Activated T-helper 1 cell treated with anti-CD3 and anti-CD28 coated beads, Interleukin-2, amount 50 U/mL, for 16 hours (primary cell): ENCODE data around the gene GATAD1.
"Not testable (repeated sequence)": the region's sequence is repeated elsewhere in the genome, so short reads cannot be mapped to it uniquely, and the experiment has no call there.

ENCODE experiments used
- DNase-seq, 2 donors: peaks; one replicate each; pipeline ENCODE4 v3.0.0-alpha.2; 2020; ENCODE audit warnings: low read depth in 1 of 2, low spot score in 1 of 2

The GATAD1 gene, protein sequence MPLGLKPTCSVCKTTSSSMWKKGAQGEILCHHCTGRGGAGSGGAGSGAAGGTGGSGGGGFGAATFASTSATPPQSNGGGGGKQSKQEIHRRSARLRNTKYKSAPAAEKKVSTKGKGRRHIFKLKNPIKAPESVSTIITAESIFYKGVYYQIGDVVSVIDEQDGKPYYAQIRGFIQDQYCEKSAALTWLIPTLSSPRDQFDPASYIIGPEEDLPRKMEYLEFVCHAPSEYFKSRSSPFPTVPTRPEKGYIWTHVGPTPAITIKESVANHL

DNA sequence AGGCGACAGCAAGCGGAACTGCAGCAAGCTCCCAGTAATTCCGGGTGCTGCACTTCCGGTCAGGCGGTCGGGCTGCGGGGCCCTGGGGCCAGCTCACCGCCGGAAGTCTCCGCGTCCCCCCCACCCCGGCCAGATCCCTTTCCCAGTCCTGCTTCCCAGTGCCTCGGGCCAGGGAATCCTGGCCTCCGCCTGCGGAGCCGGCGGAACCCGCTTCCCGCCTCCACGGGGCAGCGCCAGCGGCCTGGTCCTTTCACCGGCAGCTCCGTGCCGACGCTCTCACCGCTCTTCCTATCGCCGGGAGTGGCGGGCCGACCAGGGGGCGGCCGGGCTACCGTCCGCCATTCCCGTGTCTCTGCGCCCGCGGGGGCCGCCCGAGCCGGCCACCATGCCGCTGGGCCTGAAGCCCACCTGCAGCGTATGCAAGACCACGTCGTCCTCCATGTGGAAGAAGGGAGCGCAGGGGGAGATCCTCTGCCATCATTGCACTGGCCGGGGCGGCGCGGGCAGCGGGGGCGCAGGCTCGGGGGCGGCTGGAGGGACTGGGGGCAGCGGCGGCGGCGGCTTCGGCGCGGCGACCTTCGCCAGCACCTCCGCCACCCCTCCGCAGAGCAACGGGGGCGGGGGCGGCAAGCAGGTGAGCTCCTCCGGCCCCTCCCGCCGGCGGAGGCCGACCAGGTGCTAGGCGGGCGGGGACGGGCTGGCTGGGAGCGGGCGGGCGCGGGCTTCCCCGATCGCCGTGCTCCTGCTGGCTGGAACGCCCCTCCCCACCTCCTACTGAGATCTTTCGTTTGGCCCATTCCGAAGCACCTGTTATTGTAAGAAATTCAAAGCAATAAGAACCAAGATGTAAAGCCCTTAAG lies at the start of gene GATAD1:
Gene GATAD1, plus strand, starts transcription at position 138 of the 860 bp plus-strand sequence. Its CDS starts 248 bp downstream, at position 386.
- peak; percentile 42 to 71 for DNase-seq

DNA sequence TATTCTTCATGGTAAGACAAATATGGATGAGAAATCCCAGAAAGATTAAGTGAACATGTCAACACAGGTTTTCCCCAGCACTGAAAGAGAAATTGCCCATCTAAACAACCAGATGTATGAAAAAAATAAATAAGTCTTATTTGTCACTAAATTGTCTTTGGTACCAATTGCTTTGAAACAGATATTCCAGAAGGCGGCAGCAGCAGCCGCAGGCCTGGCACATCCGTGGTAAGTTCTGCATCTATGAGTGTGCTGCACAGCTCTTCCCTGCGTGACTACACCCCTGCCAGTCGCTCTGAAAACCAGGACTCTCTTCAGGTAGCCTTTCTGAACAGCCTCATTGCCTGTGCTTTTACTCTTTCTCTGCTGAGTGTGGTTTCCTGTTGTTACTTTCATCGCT lies 49.7 kb upstream of the GATAD1 start:
- DNase-seq = no peak

DNA sequence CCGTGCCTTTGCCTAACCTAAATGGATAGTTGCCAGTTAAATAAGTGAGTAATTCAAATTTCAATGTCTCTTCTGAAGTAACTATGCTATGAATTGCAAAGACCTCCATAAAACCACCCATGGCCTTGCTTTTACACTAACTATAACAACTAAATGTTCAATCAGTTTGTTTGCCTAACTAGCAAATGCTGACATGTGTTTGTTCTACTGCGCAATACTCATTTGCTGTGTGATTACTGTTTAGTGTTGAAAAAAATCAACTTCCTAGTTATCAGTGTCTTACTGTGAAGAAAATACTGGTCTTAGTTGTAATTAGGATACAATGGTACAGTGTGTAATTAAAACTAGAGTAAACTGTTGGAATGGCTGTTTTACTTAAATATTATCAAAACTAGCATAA lies 47.3 kb upstream of the GATAD1 start:
- no peak for DNase-seq

DNA sequence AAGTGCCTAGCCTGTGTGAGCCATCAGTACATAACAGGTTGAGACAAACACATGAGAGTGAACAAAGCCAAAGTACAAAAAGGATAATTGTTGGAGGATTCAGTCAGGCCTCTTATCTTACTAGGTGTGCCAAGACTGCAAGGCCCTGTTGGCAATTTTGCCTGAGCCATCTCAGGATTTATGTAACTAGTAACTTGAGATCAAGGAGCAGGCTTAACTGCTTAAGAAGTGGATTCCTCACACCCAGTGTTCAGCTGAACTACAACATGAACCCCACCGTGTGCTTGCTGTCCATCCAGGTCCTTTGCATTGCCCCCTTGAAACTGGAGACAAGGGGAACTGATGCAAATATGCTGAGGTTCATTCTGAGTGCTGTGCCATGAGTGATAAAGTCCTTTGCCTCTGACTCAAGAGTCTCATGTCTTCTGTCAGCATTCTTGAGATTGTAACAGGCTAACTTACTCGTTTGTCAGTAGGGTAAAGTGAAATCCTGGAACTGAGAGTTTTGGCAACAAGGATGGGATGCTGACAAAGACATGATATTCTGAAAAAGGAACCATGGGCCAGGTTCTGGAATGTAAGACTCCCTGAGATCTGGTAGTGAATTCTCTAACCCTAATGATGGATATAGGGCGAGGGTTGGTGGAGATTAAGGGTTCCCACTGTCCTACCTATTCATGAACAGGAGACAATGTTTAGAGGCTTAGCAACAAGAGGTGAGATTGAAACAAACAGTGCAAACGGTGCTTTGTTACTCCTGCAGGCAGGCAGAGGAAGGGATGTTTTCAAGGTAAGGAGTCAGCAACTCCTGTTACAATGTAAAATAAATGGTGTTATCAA lies 44.1 kb upstream of the GATAD1 start:
- DNase-seq = no peak

DNA sequence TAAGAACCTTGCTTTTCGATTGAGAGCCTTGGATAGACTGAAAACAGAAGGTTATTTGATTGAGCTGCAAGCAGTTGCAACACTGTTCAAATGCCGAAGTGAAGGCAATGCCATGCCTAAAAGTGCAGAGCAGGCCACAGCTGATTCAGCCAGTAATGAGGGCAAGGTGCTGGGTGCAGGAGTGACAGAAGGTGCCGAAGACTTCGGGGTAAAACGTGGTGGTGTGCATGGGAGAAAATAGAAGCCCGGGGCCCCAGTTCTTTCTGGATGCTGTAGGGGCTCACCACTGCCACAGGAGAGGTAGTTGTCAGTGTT lies 43.6 kb upstream of the GATAD1 start:
- DNase-seq = no peak

DNA sequence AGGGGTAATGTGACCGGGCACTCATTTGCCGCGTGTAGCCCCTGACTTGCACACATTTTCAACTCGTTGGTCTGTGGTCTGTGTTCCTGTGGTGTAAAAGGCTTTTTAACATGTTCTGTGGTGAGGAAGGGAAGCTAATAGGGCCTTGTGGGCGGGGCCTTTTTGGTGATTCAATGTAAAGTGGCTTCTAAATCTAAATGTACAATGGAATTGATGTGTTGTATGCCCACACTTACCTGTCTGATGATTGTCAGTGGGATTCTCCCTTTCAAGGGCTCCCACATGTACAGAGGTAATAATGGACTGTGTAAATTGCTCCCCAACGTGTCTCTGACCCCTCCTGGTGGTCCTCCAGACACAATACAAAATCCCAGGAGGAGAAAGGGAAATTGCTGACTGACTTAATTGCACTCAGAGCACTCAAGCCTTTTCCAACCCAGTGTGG lies 43.1 kb upstream of the GATAD1 start:
- DNase-seq = no peak

DNA sequence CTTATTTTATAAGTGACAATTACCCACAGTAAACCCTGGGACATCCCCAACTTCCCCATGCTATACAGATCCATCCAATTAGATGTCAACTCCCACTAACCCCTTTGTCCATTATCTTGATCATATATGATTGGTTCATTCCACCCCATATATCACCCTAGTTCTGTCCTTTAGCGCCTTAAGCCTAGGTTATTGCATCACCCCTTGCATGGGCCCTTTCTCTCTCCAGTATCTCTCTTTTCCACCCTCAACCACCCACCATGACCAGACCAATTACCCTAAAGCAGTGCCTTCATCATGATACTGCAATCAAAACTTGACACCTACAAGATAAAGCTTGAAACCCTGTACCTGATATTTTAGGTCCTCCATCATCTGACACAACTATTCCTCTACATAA lies 37.9 kb upstream of the GATAD1 start:
- no peak for DNase-seq

DNA sequence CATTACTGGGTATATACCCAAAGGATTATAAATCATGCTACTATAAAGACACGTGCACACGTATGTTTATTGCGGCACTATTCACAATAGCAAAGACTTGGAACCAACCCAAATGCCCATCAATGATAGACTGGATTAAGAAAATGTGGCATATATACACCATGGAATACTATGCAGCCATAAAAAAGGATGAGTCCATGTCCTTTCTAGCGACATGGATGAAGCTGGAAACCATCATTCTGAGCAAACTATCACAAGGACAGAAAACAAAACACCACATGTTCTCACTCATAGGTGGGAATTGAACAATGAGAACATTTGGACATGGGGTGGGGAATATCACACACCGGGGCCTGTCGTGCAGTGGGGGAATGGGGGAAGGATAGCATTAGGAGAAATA lies 37.1 kb upstream of the GATAD1 start:
- not testable (repeated sequence) for DNase-seq

DNA sequence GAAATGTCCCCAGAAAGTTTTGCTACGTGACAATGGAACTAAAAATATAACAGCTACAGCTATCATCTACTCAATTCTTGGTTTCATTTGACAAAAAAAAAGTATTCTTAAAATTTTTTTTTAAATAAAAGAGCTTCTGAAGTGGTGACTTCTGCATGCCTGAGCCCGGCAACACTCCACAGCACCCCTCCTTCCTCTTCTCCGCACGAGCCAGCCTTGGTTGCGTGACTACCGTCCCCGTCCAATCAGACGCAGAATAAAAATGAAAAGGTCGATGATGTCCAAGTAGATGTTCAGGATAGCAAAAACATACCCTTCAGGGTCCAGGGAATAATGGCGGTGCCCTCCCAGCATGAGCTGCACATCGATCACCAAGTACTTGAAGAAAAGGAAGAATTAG lies 34.5 kb upstream of the GATAD1 start:
- no peak for DNase-seq

DNA sequence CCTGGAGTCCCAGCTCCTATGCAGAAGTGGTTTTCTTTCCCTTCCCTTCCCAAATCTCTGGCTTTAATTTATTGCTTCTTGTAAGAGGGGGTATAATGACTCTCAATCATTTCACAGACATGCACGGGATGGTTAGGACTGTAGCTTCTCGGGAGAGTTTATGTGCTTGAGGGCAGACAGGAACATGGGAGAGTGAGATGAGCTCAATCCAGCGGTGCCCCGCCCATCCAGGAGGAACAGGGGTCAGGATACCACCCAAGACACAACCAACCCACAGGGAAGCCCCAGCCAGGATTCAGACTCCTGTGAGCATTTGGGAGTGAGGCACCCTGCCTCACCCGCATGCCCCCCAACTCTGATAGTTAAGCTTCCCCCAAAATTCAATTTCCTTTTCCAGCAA lies 33.7 kb upstream of the GATAD1 start:
- DNase-seq = no peak

DNA sequence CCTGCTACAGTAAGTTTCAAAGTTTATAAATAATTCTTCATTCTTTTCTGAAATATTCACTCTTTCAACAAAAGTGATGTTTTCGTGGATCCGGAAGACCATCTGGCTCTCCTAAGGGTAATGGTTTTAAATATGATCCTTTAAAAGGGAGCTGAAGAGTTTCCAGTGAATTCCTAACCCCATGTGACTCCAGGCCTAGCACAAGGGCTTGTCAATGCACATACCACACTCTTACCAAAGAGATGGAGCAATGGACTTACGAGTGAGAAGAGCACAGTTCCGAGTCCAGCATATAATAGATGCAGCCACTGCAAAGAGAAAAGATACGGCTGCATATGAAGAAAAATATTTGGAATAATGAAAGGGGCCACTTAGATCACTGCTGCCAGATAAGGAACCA lies 32.1 kb upstream of the GATAD1 start:
- no peak for DNase-seq

DNA sequence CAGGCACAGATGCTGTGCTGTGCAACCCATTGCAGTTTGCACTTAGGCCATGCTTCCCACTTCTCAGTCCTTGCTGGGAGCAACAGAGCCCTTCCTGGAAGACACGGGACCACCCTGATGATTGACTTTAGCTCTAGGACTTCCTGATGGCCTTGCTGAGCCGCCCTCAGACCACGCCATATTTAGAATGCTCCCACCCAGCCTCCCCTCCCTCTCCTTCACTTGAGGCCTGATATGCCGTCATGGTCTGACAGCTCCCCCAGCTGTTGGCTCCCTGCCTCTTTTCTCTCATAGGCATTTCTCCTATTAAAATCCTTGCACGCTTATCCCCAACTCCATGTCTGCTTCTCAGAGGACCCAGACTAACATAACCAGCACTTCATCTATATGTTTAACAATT lies 29.4 kb upstream of the GATAD1 start:
- no peak for DNase-seq

DNA sequence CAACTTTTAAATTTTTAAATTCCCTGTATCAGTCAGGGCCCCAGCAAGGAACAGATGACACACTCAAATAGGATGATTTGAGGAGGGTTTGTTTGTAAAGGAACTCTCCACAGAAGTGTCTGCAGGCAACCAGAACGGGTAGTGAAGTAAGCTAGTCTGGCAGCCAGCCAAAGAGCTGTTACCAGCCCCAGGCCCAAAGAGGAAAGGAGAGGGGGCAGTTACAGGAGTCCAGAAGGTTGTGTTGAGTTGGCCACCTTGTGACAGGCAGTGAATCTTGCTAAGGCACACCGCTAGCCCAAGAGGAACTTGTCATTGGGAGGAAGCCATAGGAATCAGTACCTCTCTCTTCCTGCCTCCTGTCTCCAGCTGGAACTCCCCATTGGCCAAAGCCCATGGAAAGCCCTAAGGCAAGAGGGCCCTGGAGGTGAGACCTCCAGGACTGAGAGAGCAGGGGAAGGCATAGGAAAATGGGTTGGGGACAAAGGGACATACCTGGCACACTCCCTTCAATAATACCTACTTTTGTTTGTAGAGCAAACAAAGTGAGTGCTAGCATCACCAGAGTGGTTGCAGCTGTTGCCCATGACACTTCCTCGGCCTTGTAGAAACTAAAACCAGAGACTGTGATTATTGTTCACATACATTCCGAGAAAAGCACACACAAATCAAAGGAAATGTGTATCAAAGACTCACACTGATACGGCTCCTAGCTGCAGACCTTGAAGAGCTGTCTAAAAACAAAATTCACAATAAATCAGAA lies 25.4 kb upstream of the GATAD1 start:
- no peak for DNase-seq

DNA sequence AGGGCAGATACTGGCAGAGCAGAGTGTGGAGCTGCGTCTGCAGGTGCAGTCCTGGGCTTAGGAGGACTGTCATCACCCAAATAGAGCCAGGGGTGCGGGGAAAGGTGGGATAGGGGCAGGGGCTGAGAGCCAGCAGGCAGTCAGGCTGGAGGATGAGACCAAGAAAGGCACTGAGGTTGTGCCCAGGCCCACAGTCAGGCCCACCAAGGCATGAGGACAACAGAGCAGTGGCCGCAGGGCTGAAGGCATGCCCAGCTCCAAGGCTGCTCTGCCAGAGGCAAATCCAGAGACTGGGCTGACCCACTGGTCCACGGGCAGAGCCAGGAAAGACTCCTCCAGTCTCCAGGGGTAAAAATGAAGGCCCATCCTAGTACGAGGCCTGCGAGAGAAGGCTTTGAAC lies 24.4 kb upstream of the GATAD1 start:
- DNase-seq = no peak

DNA sequence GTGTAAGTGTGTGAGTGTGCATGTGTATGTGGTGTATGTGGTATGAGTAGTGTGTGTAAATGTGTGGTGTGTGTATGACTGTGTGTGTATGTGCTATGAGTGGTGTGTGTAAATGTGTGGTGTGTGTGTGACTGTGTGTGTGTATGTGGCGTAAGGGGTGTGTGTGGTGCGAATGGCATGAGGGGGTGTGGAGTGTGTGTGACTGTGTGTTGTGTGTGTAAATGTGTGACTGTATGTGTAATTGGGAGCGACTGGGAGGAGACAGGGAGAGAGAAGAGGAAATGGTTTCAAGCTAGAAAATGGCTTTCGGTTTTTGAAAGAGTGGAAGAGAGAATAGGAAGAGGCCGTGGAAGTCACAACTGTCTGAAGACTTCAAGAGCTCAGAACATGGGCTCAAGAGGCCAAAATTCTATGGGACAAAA lies 23.6 kb upstream of the GATAD1 start:
- DNase-seq = no peak

DNA sequence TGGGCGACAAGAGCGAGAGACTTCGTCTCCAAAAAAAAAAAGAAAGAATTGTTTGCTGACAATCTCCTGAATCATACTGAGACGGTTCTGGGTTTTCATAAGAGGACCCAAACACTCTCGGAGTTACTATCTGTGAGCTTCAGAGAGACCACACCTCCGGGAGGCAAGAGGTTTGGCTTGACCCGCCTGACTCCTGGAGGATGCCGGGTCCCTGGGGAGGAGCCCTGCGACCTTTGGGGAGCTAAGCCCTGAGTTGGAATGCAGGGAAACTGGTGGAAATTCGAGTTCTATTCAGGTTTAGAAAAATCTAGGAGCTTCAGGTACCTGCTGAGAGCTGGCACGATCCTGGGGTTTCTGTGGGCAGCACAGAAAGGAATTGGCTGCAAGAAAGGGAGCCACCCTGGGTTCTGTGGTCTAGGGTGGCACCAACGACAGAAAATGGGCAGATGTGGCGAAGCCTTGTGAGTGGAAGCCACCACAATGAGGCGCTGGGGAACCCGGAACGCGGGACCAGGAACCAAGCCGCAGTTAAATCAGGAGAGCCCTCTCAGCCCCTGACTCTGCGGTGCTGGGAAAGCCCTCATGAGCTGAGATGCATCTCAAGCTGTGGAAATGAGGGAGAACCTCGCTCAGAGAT lies 21.9 kb upstream of the GATAD1 start:
- DNase-seq = no peak

DNA sequence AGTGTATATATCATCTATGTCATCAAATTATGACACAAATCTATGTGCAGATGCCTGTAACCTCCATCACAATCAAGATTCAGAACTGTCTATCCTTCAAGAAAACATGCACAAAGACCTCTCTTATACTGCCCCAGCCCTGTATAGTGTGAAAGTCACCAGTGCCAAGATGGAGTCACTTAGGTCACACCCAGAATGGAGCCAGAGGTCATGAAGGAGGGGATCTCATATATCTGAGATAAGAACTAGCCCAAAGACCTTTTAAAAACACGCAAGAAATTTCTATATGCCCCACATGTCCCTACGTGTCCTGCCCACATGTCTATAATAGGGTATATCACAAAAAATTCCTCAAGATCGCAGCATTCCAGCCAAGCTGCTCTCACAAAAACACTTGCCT lies 20.1 kb upstream of the GATAD1 start:
- DNase-seq = no peak

DNA sequence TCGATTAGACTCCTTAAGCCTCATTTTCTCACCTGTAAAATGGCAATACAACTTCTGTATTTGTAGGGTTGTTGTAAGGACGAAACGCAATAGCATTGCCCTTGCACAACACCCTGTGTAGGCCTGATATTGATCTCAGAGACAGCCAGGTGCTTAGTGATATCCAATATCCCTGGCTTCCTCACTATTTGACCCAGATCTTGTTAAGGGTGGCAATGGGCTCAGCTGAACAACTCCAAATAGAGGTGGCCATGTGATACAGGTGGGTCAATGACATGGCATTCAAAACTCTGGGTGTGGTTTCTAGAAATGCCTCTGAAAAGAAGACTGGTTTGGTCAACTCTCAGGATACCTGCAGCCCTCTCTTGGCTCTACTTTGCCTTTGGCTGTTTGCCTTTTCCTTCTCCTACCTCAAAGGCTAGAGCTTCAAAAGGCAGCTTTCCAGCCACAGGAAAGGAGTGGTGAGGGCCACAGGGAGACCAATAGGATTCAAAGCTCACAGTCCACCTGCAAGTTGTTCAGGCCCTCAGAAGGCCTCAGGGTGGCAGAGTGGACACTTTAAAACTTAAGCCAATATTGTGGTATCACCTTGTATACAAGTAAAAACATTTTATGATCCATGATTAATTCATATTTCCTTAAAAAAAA lies 14.9 kb upstream of the GATAD1 start:
- no peak for DNase-seq

DNA sequence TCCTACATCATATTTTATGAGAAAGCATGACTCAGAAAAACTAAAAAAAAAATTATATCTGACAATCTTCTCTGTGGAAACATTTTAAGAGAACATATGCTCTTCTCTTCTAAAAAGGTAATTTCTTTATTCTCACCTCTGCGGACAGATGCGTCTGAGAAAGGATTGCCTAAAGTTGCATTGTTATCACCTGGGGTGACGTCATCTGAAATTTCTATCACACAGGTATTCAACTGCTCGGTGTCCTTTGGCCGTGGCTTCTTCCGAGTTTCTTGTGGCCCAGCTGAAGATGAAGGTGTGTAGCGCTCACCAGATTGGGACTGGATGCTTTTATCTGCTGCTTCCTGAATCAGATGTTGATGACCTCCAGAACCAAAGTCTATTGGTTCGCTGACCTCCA lies 14.3 kb upstream of the GATAD1 start:
- DNase-seq = no peak

DNA sequence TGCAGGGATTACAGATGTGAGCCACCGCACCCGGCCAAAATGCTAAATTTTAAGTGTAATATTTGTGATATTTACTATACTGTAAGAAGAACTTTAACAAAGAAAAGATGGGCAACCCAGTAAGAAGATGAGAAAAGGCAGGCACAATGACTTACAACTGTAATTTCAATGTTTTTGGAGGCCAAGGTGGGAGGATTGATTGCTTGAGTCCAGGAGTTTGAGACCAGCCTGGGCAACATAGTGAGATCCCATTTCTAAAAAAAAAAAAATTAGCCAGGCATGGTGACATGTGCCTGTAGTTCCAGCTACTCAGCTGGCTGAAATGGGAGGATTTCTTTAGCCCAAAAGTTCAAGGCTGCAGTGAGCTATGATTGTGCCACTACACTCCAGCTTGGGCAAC lies 11.7 kb upstream of the GATAD1 start:
- no peak for DNase-seq
